Measurements from ENCODE around the gene COLEC11. TPM values are rescaled to one million over a fixed set of nuclear protein-coding genes. Genes with fewer than 3 reads are reported as not detected.
A peak's percentile ranks its signal among the peaks of the same experiment; 100 is the strongest.
"Not testable (repeated sequence)": the region's sequence is repeated elsewhere in the genome, so short reads cannot be mapped to it uniquely, and the experiment has no call there.

The COLEC11 gene
- total RNA-seq, 1 experiment from 2014 or later: 0.39 TPM

DNA sequence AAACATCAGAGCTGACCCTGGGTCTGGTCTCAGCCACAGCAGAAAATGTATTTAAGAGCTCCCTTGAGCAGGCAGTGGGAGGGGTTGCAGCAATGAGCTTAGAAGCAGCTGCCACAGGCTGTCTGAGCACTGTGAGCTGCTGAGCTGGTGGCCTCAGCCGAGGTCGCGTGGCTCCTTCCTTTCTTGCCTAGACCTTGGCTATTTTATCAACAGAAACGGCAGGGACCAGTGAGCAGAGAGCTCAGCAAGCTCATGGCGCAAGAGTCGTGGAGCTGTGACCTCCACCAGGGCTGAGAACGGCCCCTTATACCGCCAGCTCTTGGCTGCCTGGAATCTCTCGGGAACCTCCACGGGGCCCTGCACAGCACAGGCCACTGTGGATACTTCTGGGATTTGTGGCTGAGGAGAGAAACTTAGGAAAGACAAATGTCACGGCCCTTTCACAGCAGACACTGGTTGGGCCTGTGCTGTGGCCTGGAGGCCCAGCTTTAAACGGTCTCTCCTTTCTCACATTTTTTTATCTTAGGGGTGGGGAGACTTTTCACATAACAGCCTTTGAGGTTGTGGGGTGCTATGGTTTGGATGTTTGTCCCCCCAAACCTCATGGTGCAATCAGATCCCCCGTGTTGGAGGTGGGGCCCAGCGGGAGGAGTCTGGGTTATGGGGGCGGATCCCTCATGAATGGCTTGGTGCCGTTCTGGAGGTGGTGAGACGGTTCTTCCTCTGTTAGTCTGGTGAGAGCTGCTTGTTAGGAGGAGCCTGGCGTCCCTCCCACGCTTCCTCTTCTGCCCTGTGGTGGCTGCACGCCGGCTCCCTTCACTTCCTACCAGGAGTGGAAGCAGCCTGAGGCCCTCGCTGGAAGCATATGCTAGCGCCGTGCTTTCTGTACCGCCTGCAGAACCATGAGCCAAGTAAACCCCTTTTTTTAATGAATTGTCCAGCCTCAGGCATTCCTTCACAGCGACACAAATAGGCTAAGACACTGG is 64.8 kb downstream of the COLEC11 start:
- H2BK12ac ChIP-seq (ENCODE audit: insufficient read length, low read depth, low read length): no peak overlapping the region
- no peak for TF ChIP-seq CTCF (conservative IDR thresholded peaks at IDR 0.05)
- H4K91ac ChIP-seq (ENCODE audit: insufficient read length, low read depth, low read length): no peak overlapping the region
- no peaks in the 10 kb centered on the region for H3K79me1 ChIP-seq (ENCODE audit: insufficient read depth, low read depth, low read length, poor library complexity, severe bottlenecking)
- H2BK15ac ChIP-seq (ENCODE audit: low read depth, low read length): no peak overlapping the region
- H4K5ac ChIP-seq (ENCODE audit: insufficient read length, low read depth, low read length): no peak overlapping the region
- peak overlapping the region in 2 of 3 experiments; percentile 41 to 77; a peak in 4 of 7 replicates for H3K27ac Mint-ChIP-seq
- no peak overlapping the region for H2BK20ac ChIP-seq (ENCODE audit: low read depth, low read length, poor library complexity, severe bottlenecking)
- peaks cover 23 to 29% of the 10 kb centered on the region in 2 experiments for H3K4me1 Mint-ChIP-seq
- no peaks in the 10 kb centered on the region; a peak in 1 of 5 replicates for H3K9me3 Mint-ChIP-seq
- H3K36me3 Mint-ChIP-seq (ENCODE audit: insufficient read depth in 1 of 3, low read depth in 3 of 3): no peaks in the 10 kb centered on the region; a peak in 2 of 7 replicates
- H3K23ac ChIP-seq (ENCODE audit: insufficient read length, low read depth, low read length): no peak overlapping the region
- H3K4me2 ChIP-seq (ENCODE audit: insufficient read depth, insufficient read length, low read length): no peak overlapping the region
- H2BK120ac ChIP-seq (ENCODE audit: low read depth, low read length, poor library complexity, severe bottlenecking): no peak overlapping the region
- H3K27me3 Mint-ChIP-seq (ENCODE audit: low read depth): peaks cover 3% of the 10 kb centered on the region
- no peak overlapping the region for H3T11ph ChIP-seq (ENCODE audit: low read length)
- no peak for DNase-seq
- no peak overlapping the region for H3K14ac ChIP-seq (ENCODE audit: insufficient read depth, low read length)
- no peak overlapping the region for H3K18ac ChIP-seq (ENCODE audit: insufficient read length, low read depth, low read length)
- H2BK5ac ChIP-seq (ENCODE audit: insufficient read length, low read length): no peak overlapping the region
- H3K9ac ChIP-seq (ENCODE audit: extremely low read depth, insufficient read length, low read length): no peak overlapping the region
- H4K8ac ChIP-seq (replicated peaks; ENCODE audit: insufficient read length, low read depth, low read length): no peak overlapping the region
- no CpG with 5 or more reads among the region's 26 CpGs for WGBS (ENCODE audit: extremely low coverage, insufficient read length, low lambda C conversion rate)
- no peaks in the 10 kb centered on the region for H4K20me1 ChIP-seq (ENCODE audit: control insufficient read depth, insufficient read depth, insufficient read length)
- no peak overlapping the region for H2AK5ac ChIP-seq (ENCODE audit: insufficient read length, low read length)
- no peak overlapping the region; a peak in 1 of 5 replicates for H3K4me3 Mint-ChIP-seq
- H3K23me2 ChIP-seq (ENCODE audit: insufficient read length, low read depth, low read length, poor library complexity, severe bottlenecking): no peaks in the 10 kb centered on the region
- no peaks in the 10 kb centered on the region for H3K79me2 ChIP-seq (ENCODE audit: insufficient read depth, low read length)
- H3K4ac ChIP-seq (ENCODE audit: low read depth, low read length): no peak overlapping the region
- no peak overlapping the region for H3K27ac ChIP-seq (ENCODE audit: insufficient read length, low read depth, low read length)
- H3K9me3 ChIP-seq (ENCODE audit: control insufficient read depth, low read depth, low read length): no peaks in the 10 kb centered on the region
- no peaks in the 10 kb centered on the region; the same call in 1 of the 2 replicates for H3K4me1 ChIP-seq (ENCODE audit: insufficient read depth, low read length)
- no peaks in the 10 kb centered on the region for H3K27me3 ChIP-seq (ENCODE audit: insufficient read depth, low read length)
- no peak overlapping the region for H3K56ac ChIP-seq (ENCODE audit: insufficient read length, low read depth, low read length)
- no peak overlapping the region for H2AFZ ChIP-seq (ENCODE audit: low read length)

DNA sequence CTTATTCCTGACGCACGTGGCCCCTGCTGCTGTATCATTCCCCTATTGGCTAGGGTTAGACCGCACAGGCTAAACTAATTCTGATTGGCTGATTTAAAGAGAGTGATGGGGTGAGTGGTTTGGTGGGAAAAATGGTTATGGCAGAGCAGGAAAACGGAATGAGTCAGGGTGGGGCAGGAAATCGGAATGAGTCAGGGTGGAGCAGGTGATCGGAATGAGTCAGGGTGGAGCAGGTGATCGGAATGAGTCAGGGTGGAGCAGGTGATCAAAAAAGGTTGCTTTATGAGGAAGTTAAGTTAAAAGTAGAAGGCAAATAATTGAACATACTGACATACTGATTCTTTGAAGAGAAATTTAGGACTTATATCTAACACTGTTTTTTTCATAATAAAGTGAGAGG is 65.7 kb downstream of the COLEC11 start:
- not testable (repeated sequence) for H2AK5ac ChIP-seq (ENCODE audit: insufficient read length, low read length); H2AFZ ChIP-seq (ENCODE audit: low read length); H3K9ac ChIP-seq (ENCODE audit: extremely low read depth, insufficient read length, low read length); H3K9me3 ChIP-seq (ENCODE audit: control insufficient read depth, low read depth, low read length); H3K79me2 ChIP-seq (ENCODE audit: insufficient read depth, low read length); H3K27me3 ChIP-seq (ENCODE audit: insufficient read depth, low read length); H2BK20ac ChIP-seq (ENCODE audit: low read depth, low read length, poor library complexity, severe bottlenecking); H3K4ac ChIP-seq (ENCODE audit: low read depth, low read length); H4K91ac ChIP-seq (ENCODE audit: insufficient read length, low read depth, low read length); H4K5ac ChIP-seq (ENCODE audit: insufficient read length, low read depth, low read length); H4K8ac ChIP-seq (replicated peaks; ENCODE audit: insufficient read length, low read depth, low read length); H3K4me2 ChIP-seq (ENCODE audit: insufficient read depth, insufficient read length, low read length); H3K27me3 Mint-ChIP-seq (ENCODE audit: low read depth); H3T11ph ChIP-seq (ENCODE audit: low read length); H3K23me2 ChIP-seq (ENCODE audit: insufficient read length, low read depth, low read length, poor library complexity, severe bottlenecking); H3K4me1 ChIP-seq (ENCODE audit: insufficient read depth, low read length); DNase-seq; H3K36me3 Mint-ChIP-seq (ENCODE audit: insufficient read depth in 1 of 3, low read depth in 3 of 3); H2BK15ac ChIP-seq (ENCODE audit: low read depth, low read length); H3K18ac ChIP-seq (ENCODE audit: insufficient read length, low read depth, low read length); H2BK12ac ChIP-seq (ENCODE audit: insufficient read length, low read depth, low read length); H4K20me1 ChIP-seq (ENCODE audit: control insufficient read depth, insufficient read depth, insufficient read length); H3K9me3 Mint-ChIP-seq; H3K27ac ChIP-seq (ENCODE audit: insufficient read length, low read depth, low read length); H3K79me1 ChIP-seq (ENCODE audit: insufficient read depth, low read depth, low read length, poor library complexity, severe bottlenecking); H2BK120ac ChIP-seq (ENCODE audit: low read depth, low read length, poor library complexity, severe bottlenecking); H2BK5ac ChIP-seq (ENCODE audit: insufficient read length, low read length); H3K23ac ChIP-seq (ENCODE audit: insufficient read length, low read depth, low read length); H3K56ac ChIP-seq (ENCODE audit: insufficient read length, low read depth, low read length); H3K14ac ChIP-seq (ENCODE audit: insufficient read depth, low read length)
- no CpG with 5 or more reads among the region's 7 CpGs for WGBS (ENCODE audit: extremely low coverage, insufficient read length, low lambda C conversion rate)
- peak overlapping the region in 1 of 2 experiments; percentile 3; a peak in 1 of 5 replicates for H3K4me3 Mint-ChIP-seq
- peaks cover 23 to 29% of the 10 kb centered on the region in 2 experiments for H3K4me1 Mint-ChIP-seq
- peak overlapping the region in 1 of 3 experiments; percentile 24; a peak in 1 of 7 replicates for H3K27ac Mint-ChIP-seq

Measured in H9 (cell line).